T-cell (primary cell): ENCODE measurements around the gene ENDOV. TPM values are rescaled to one million over a fixed set of nuclear protein-coding genes. Genes with fewer than 3 reads are reported as not detected.

ENCODE experiments used
- ATAC-seq, 4 experiments: fragments of 200-7000 bp in 3 of 4; fragments of 150-1000 bp in 1 of 4; cut with Tn5 transposase; replicated peaks in 1 of 4; 1 replicate in 3 of 4; 2 replicates in 1 of 4; pipeline ENCODE4 v1.10.0; 2021; ENCODE audit warnings: moderate library complexity in 3 of 4, mild to moderate bottlenecking in 2 of 4, moderate number of reproducible peaks in 1 of 4
- CTCF ChIA-PET, 2 donors: fragments of 300-600 bp; sonication (Branson Sonifier 250); formaldehyde crosslinking; loops; one replicate each; lab custom pipeline; 2022; ENCODE audit warnings: antibody characterized with exemption in 2 of 2; lab: Charles Lee
- POLR2A ChIA-PET, 2 donors: fragments of 300-600 bp; sonication (Branson Sonifier 250); formaldehyde crosslinking; loops; one replicate each; lab custom pipeline; 2022; ENCODE audit warnings: antibody characterized with exemption in 2 of 2; lab: Charles Lee
- DNase-seq, 35 experiments: peaks; one replicate each; pipeline versions ENCODE4 v3.0.0 to v3.0.0-alpha.2; 2013 to 2023
- H3K27ac ChIP-seq: one replicate; pipeline ENCODE4 v1.5.1; 2013; ENCODE audit warnings: low read length
- H3K27me3 ChIP-seq, 2 experiments: replicated peaks in 1 of 2; 1 replicate in 1 of 2; 2 replicates in 1 of 2; pipeline versions ENCODE4 v1.6.1 to v1.7.0; 2013; ENCODE audit warnings: low read length in 1 of 2, mixed read lengths in 1 of 2; ENCODE audit not compliant: control insufficient read depth in 2 of 2, insufficient read depth in 2 of 2; ENCODE audit errors: extremely low read depth in 1 of 2
- H3K36me3 ChIP-seq, 2 donors: 1 replicate in 1 of 2; 2 replicates in 1 of 2; pipeline versions ENCODE4 v1.6.1 to v1.7.0; 2013; ENCODE audit warnings: low read length in 1 of 2; ENCODE audit not compliant: control insufficient read depth in 2 of 2, insufficient read depth in 1 of 2; ENCODE audit errors: extremely low read depth in 1 of 2
- H3K4me1 ChIP-seq, 2 experiments: 1 replicate in 1 of 2; 2 replicates in 1 of 2; pipeline versions ENCODE4 v1.6.1 to v1.7.0; 2013; ENCODE audit warnings: low read length in 2 of 2, mixed read lengths in 1 of 2; ENCODE audit not compliant: insufficient read depth in 2 of 2, control insufficient read depth in 1 of 2; ENCODE audit errors: extremely low read depth in 1 of 2
- H3K4me3 ChIP-seq, 2 donors: 1 replicate in 1 of 2; 2 replicates in 1 of 2; pipeline versions ENCODE4 v1.5.1 to v1.7.0; 2013; ENCODE audit warnings: mild to moderate bottlenecking in 2 of 2, low read length in 1 of 2, moderate library complexity in 1 of 2; ENCODE audit not compliant: control insufficient read depth in 1 of 2; ENCODE audit errors: extremely low read depth in 1 of 2
- H3K9me3 ChIP-seq: 2 replicates; pipeline ENCODE4 v1.7.0; 2013
- H3K27ac Mint-ChIP-seq, 2 donors: one replicate each; pipeline ENCODE4 v1.8.0; 2020 to 2021; ENCODE audit warnings: mild to moderate bottlenecking in 2 of 2, mixed read lengths in 2 of 2
- H3K27me3 Mint-ChIP-seq, 2 donors: one replicate each; pipeline ENCODE4 v1.8.0; 2021 to 2022; ENCODE audit warnings: mixed read lengths in 2 of 2
- H3K36me3 Mint-ChIP-seq: one replicate; pipeline ENCODE4 v1.8.0; 2021; ENCODE audit warnings: mixed read lengths
- H3K4me1 Mint-ChIP-seq, 3 donors: one replicate each; pipeline ENCODE4 v1.8.0; 2020 to 2022; ENCODE audit warnings: mixed read lengths in 3 of 3, mild to moderate bottlenecking in 1 of 3
- H3K4me3 Mint-ChIP-seq, 3 donors: one replicate each; pipeline ENCODE4 v1.8.0; 2020 to 2022; ENCODE audit warnings: mild to moderate bottlenecking in 3 of 3, mixed read lengths in 3 of 3, moderate library complexity in 3 of 3
- H3K9me3 Mint-ChIP-seq, 3 donors: one replicate each; pipeline ENCODE4 v1.8.0; 2020 to 2022; ENCODE audit warnings: mixed read lengths in 3 of 3
- WGBS: methylation state at CpG from one replicate; pipeline ENCODE4 v1.1.5; 2013; ENCODE audit warnings: missing lambda C conversion rate; ENCODE audit not compliant: insufficient coverage; 5-methylcytosine and 5-hydroxymethylcytosine counted together
- total RNA-seq, 35 experiments: library from RNA in 6 of 35; stranded (reverse) in 6 of 35; fragments of 120-200 nt in 1 of 35; gene quantifications; one replicate each; pipeline versions ENCODE4 v1.2.1 to v1.2.4 and lab custom pipeline; 2013 to 2026

The ENDOV gene
- total RNA-seq, 5 donors from 2014 or later (not counting 1 experiment from before 2014, with no cell fraction given), result 17.1 to 22.2 (median 21.1) TPM

GRCh38 chr17:80444644-80444979 is 29.6 kb downstream of the ENDOV start:
- no peaks in the 10 kb centered on the region for H3K36me3 ChIP-seq
- H3K27me3 ChIP-seq, result peaks cover 0 to 55% of the 10 kb centered on the region in 2 experiments
- no peaks in the 10 kb centered on the region for H3K36me3 Mint-ChIP-seq
- ChIA-PET POLR2A (no interaction called here), CTCF (no interaction called here)
- no peaks in the 10 kb centered on the region for H3K4me1 ChIP-seq
- WGBS, result no CpG with 5 or more reads among the region's 6 CpGs
- H3K9me3 ChIP-seq, result no peaks in the 10 kb centered on the region
- no peak overlapping the region for H3K4me3 ChIP-seq
- peaks cover 11 to 26% of the 10 kb centered on the region in 2 donors for H3K27me3 Mint-ChIP-seq
- no peak overlapping the region for H3K27ac ChIP-seq
- ATAC-seq (no peak), DNase-seq (no peak)
- no peak overlapping the region for H3K4me3 Mint-ChIP-seq
- H3K27ac Mint-ChIP-seq, result no peak overlapping the region
- H3K9me3 Mint-ChIP-seq, result no peaks in the 10 kb centered on the region
- H3K4me1 Mint-ChIP-seq, result no peaks in the 10 kb centered on the region

GRCh38 chr17:80445007-80445725 is 30.2 kb downstream of the ENDOV start:
- Mint-ChIP-seq H3K9me3 (no peaks in the 10 kb centered on the region), H3K27me3 (peaks cover 11 to 26% of the 10 kb centered on the region in 2 donors), H3K27ac (no peak overlapping the region), H3K36me3 (no peaks in the 10 kb centered on the region), H3K4me3 (no peak overlapping the region), H3K4me1 (no peaks in the 10 kb centered on the region)
- DNase-seq, result no peak
- H3K4me3 ChIP-seq, result no peak overlapping the region
- 64% methylated on average over 14 of the region's 26 CpGs for WGBS
- no peaks in the 10 kb centered on the region for H3K9me3 ChIP-seq
- no peak overlapping the region for H3K27ac ChIP-seq
- ChIA-PET POLR2A (no interaction called here), CTCF (no interaction called here)
- peaks cover 0 to 53% of the 10 kb centered on the region in 2 experiments for H3K27me3 ChIP-seq
- no peaks in the 10 kb centered on the region for H3K4me1 ChIP-seq
- H3K36me3 ChIP-seq, result no peaks in the 10 kb centered on the region
- ATAC-seq, result no peak

GRCh38 chr17:80445726-80446110 is 30.8 kb downstream of the ENDOV start:
- 64% methylated on average over 9 of the region's 10 CpGs for WGBS
- H3K27ac ChIP-seq, result no peak overlapping the region
- H3K4me3 Mint-ChIP-seq, result no peak overlapping the region
- H3K9me3 Mint-ChIP-seq, result no peaks in the 10 kb centered on the region
- no peak overlapping the region for H3K4me3 ChIP-seq
- peaks cover 11 to 23% of the 10 kb centered on the region in 2 donors for H3K27me3 Mint-ChIP-seq
- peaks cover 0 to 53% of the 10 kb centered on the region in 2 experiments for H3K27me3 ChIP-seq
- H3K36me3 ChIP-seq, result no peaks in the 10 kb centered on the region
- no peaks in the 10 kb centered on the region for H3K4me1 ChIP-seq
- no peaks in the 10 kb centered on the region for H3K9me3 ChIP-seq
- ATAC-seq (no peak), DNase-seq (no peak)
- CTCF ChIA-PET, result no interaction called here
- H3K36me3 Mint-ChIP-seq, result no peaks in the 10 kb centered on the region
- no peaks in the 10 kb centered on the region for H3K4me1 Mint-ChIP-seq
- POLR2A ChIA-PET, result no interaction called here
- H3K27ac Mint-ChIP-seq, result no peak overlapping the region

GRCh38 chr17:80446645-80447405 is 31.9 kb downstream of the ENDOV start:
- POLR2A ChIA-PET, result interaction anchor here in 1 of 2 donors (0.6 kb wide), 1 partner anchor 576 kb away, joined by 3 read pairs; no protein-coding TSS in a partner anchor
- no peaks in the 10 kb centered on the region for H3K9me3 ChIP-seq
- no peaks in the 10 kb centered on the region for H3K4me1 ChIP-seq
- H3K27me3 ChIP-seq, result peaks cover 0 to 45% of the 10 kb centered on the region in 2 experiments
- Mint-ChIP-seq H3K4me1 (no peaks in the 10 kb centered on the region), H3K27ac (no peak overlapping the region), H3K9me3 (no peaks in the 10 kb centered on the region), H3K4me3 (no peak overlapping the region), H3K27me3 (peaks cover 11 to 17% of the 10 kb centered on the region in 2 donors), H3K36me3 (no peaks in the 10 kb centered on the region)
- WGBS, result 92% methylated on average over 7 of the region's 12 CpGs
- no peak overlapping the region for H3K4me3 ChIP-seq
- H3K27ac ChIP-seq, result no peak overlapping the region
- ATAC-seq, result no peak
- no peaks in the 10 kb centered on the region for H3K36me3 ChIP-seq
- no peak for DNase-seq
- CTCF ChIA-PET, result no interaction called here

GRCh38 chr17:80447790-80448189 is 32.8 kb downstream of the ENDOV start:
- Mint-ChIP-seq H3K27me3 (peaks cover 6 to 9% of the 10 kb centered on the region in 2 donors), H3K9me3 (no peaks in the 10 kb centered on the region), H3K4me3 (no peak overlapping the region), H3K36me3 (no peaks in the 10 kb centered on the region), H3K27ac (no peak overlapping the region), H3K4me1 (no peaks in the 10 kb centered on the region)
- H3K9me3 ChIP-seq, result no peaks in the 10 kb centered on the region
- no peak overlapping the region for H3K4me3 ChIP-seq
- no peaks in the 10 kb centered on the region for H3K4me1 ChIP-seq
- ATAC-seq (no peak), DNase-seq (no peak)
- no peaks in the 10 kb centered on the region for H3K36me3 ChIP-seq
- WGBS, result 83% methylated on average over 2 of the region's 4 CpGs
- CTCF ChIA-PET, result no interaction called here
- no peak overlapping the region for H3K27ac ChIP-seq
- POLR2A ChIA-PET, result no interaction called here
- peaks cover 0 to 41% of the 10 kb centered on the region in 2 experiments for H3K27me3 ChIP-seq

- CTCF ChIA-PET, result no interaction called here
- Mint-ChIP-seq H3K36me3 (no peaks in the 10 kb centered on the region), H3K4me3 (no peak overlapping the region), H3K9me3 (no peaks in the 10 kb centered on the region), H3K4me1 (peaks cover 5 to 10% (median 8%) of the 10 kb centered on the region in 3 donors), H3K27me3 (no peaks in the 10 kb centered on the region), H3K27ac (no peak overlapping the region)
- no peaks in the 10 kb centered on the region for H3K36me3 ChIP-seq
- no peaks in the 10 kb centered on the region for H3K9me3 ChIP-seq
- no peak overlapping the region for H3K27ac ChIP-seq
- H3K4me1 ChIP-seq, result peaks cover 0 to 8% of the 10 kb centered on the region in 2 experiments
- DNase-seq, result no peak
- WGBS, result 79% methylated on average over 13 of the region's 27 CpGs
- no peak for ATAC-seq
- peaks cover 0 to 29% of the 10 kb centered on the region in 2 experiments for H3K27me3 ChIP-seq
- POLR2A ChIA-PET, result no interaction called here
- no peak overlapping the region for H3K4me3 ChIP-seq
Measured at GRCh38 chr17:80449194-80449929, 34.4 kb downstream of the ENDOV start.
